GM12878 (cell line): ENCODE measurements around the gene BCAR3. TPM values are rescaled to one million over a fixed set of nuclear protein-coding genes. Genes with fewer than 3 reads are reported as not detected.

Experiments used
- ATAC-seq: fragments of 200-7000 bp; cut with Tn5 transposase; 3 replicates; pipeline ENCODE4 v1.9.1; 2020; ENCODE audit warnings: mild to moderate bottlenecking, moderate library complexity
- BruUV-seq: library from RNA; stranded (reverse); fragments of 400-500 nt; replicated peaks from 2 replicates; lab custom pipeline; 2021; lab: Mats Ljungman, UMichigan
- CTCF ChIA-PET: fragments of 300-600 bp; sonication (Branson Sonifier 250); formaldehyde crosslinking; extraction: SDS; loops from one replicate; lab custom pipeline; 2021; ENCODE audit warnings: inconsistent platforms; lab: Yijun Ruan, JAX
- POLR2A ChIA-PET: fragments of 350-600 bp; formaldehyde crosslinking; extraction: SDS; loops from one replicate; lab custom pipeline; 2021; ENCODE audit warnings: inconsistent platforms; lab: Charles Lee
- RAD21 ChIA-PET: fragments of 300-600 bp; sonication (Branson Sonifier 250); formaldehyde crosslinking; loops from one replicate; lab custom pipeline; 2023; ENCODE audit warnings: antibody characterized with exemption; ENCODE audit not compliant: unreplicated experiment; lab: Charles Lee
- SMC1A ChIA-PET: fragments of 300-600 bp; sonication (Branson Sonifier 250); formaldehyde crosslinking; loops from one replicate; lab custom pipeline; 2023; ENCODE audit not compliant: unreplicated experiment, uncharacterized antibody; lab: Charles Lee
- DNase-seq: peaks from one replicate; pipeline ENCODE4 v3.0.0-alpha.2; 2011; ENCODE audit warnings: low read depth, low spot score
- FAIRE-seq: peaks from 3 replicates; lab custom pipeline; 2011; peaks lifted over from hg19 to GRCh38; lab: Jason Lieb, UNC
- H2AFZ ChIP-seq: 2 replicates; pipeline ENCODE4 v1.6.0; 2011; ENCODE audit warnings: low read depth, low read length, control low read depth; ENCODE audit not compliant: control insufficient read depth
- H3K27ac ChIP-seq: 2 replicates; pipeline ENCODE4 v1.5.1; 2011; ENCODE audit warnings: control low read depth; ENCODE audit not compliant: control insufficient read depth, insufficient read depth
- H3K27me3 ChIP-seq, 2 experiments: replicated peaks in 1 of 2; 2 replicates each; pipeline versions ENCODE4 v1.6.0 to v1.6.1; 2011; ENCODE audit warnings: low read length in 1 of 2; ENCODE audit not compliant: control insufficient read depth in 2 of 2, insufficient read depth in 2 of 2
- H3K36me3 ChIP-seq, 2 experiments: 2 replicates each; pipeline ENCODE4 v1.5.1; 2011; ENCODE audit warnings: low read length in 1 of 2; ENCODE audit not compliant: control insufficient read depth in 2 of 2, insufficient read depth in 2 of 2
- H3K4me1 ChIP-seq: 2 replicates; pipeline ENCODE4 v1.6.1; 2011; ENCODE audit warnings: mild to moderate bottlenecking, low read length, moderate library complexity, mixed read lengths; ENCODE audit not compliant: control insufficient read depth, insufficient read depth
- H3K4me2 ChIP-seq: 2 replicates; pipeline ENCODE4 v1.6.0; 2011; ENCODE audit warnings: control low read depth; ENCODE audit not compliant: control insufficient read depth, insufficient read depth
- H3K4me3 ChIP-seq: fragments of 200-600 bp; sonication (generic); 2 replicates; pipeline ENCODE4 v1.5.1; 2016
- H3K79me2 ChIP-seq: 2 replicates; pipeline ENCODE4 v1.6.0; 2011; ENCODE audit warnings: low read length; ENCODE audit not compliant: control insufficient read depth, insufficient read depth
- H3K9ac ChIP-seq: 2 replicates; pipeline ENCODE4 v1.8.0; 2011; ENCODE audit warnings: low read length, control low read depth, mixed read lengths; ENCODE audit not compliant: control insufficient read depth, insufficient read depth
- H3K9me3 ChIP-seq: replicated peaks from 3 replicates; pipeline ENCODE4 v1.5.1; 2011; ENCODE audit warnings: mild to moderate bottlenecking, low read length; ENCODE audit not compliant: control insufficient read depth, insufficient read depth
- H4K20me1 ChIP-seq: 2 replicates; pipeline ENCODE4 v1.6.0; 2011; ENCODE audit not compliant: control insufficient read depth, insufficient read depth
- ETV6 ChIP-seq, 2 experiments: fragments of 450-650 bp in 1 of 2; IDR thresholded peaks in 1 of 2; conservative IDR thresholded peaks in 1 of 2; 2 replicates each; pipeline ENCODE4 v1.6.1; 2014; ENCODE audit warnings: antibody characterized with exemption in 1 of 2, borderline replicate concordance in 1 of 2, low read depth in 1 of 2, mild to moderate bottlenecking in 1 of 2, moderate library complexity in 1 of 2
- ZNF24 ChIP-seq: fragments of 450-650 bp; IDR thresholded peaks from 2 replicates; pipeline ENCODE4 v1.6.1; 2017; ENCODE audit warnings: antibody characterized with exemption, mild to moderate bottlenecking
- WGBS: methylation state at CpG from one replicate; pipeline ENCODE4 v1.1.6; 2016; ENCODE audit warnings: low lambda C conversion rate; ENCODE audit not compliant: insufficient replicate concordance, insufficient coverage; ENCODE audit errors: missing lambda C conversion rate; 5-methylcytosine and 5-hydroxymethylcytosine counted together
- in situ Hi-C: fragments of 300-500 bp; cut with MboI; formaldehyde crosslinking; loops from 9 replicates; pipeline ENCODE4 v1.14.3; 2018; ENCODE audit warnings: mixed read lengths
- intact Hi-C: fragments of 100-400 bp; cut with micrococcal nuclease; formaldehyde crosslinking; loops from one replicate; pipeline ENCODE4 v1.14.2; 2022; ENCODE audit not compliant: unreplicated experiment
- polyA plus RNA-seq, 11 experiments: library from polyadenylated mRNA; depleted of rRNA in 4 of 11; unstranded in 6 of 11; stranded (reverse) in 5 of 11; fragments of >200 nt; fragmentation: Nextera tagmentation in 4 of 11; fragmentation: Illumina TruSeq in 1 of 11; extraction: Ambion mirVana in 4 of 11; extraction: Trizol in 1 of 11; gene quantifications; 1 replicate in 1 of 11; 2 replicates in 10 of 11; pipeline versions ENCODE4 v1.2.1 to v1.2.3, GENCODE V29; 2011 to 2016; ENCODE audit warnings: inconsistent platforms in 2 of 11, missing spikeins in 2 of 11, low read depth in 1 of 11
- total RNA-seq, 4 experiments: library from RNA; depleted of rRNA in 3 of 4; stranded (reverse); fragments of >200 nt in 3 of 4; fragmentation: Illumina TruSeq in 1 of 4; extraction: Trizol in 1 of 4; gene quantifications; 2 replicates each; pipeline versions ENCODE4 v1.2.1 to v1.2.3, GENCODE V29; 2013 to 2021

Gene BCAR3
- total and polyA plus RNA-seq, 10 of the 15 experiments (the other 5 are each of a cell fraction or from before 2014, with no cell fraction given) = 1.3 to 6.6 (median 1.8) TPM

- H2AFZ ChIP-seq = no peak overlapping the region
- in situ Hi-C loops = no loop called here
- H3K4me1 ChIP-seq = no peaks in the 10 kb centered on the region
- H3K36me3 ChIP-seq = no peaks in the 10 kb centered on the region
- no peak overlapping the region for H3K27ac ChIP-seq
- SMC1A ChIA-PET = no interaction called here
- no TSS peak for BruUV-seq
- no peaks in the 10 kb centered on the region for H4K20me1 ChIP-seq
- intact Hi-C loops = no loop called here
- DNase-seq = peak; percentile 12
- no peaks in the 10 kb centered on the region for H3K79me2 ChIP-seq
- ATAC-seq = no peak
- CTCF ChIA-PET = no interaction called here
- no peak for TF ChIP-seq ETV6 (conservative IDR thresholded peaks at IDR 0.05 in 1 of 2, IDR thresholded peaks at IDR 0.05 in 1 of 2; ENCODE audit: borderline replicate concordance in 1 of 2, low read depth in 1 of 2)
- TF ChIP-seq ZNF24 = 0 out of 2 replicates have a peak, but pooled peaks have one; percentile 35
- H3K4me3 ChIP-seq = no peak overlapping the region
- H3K4me2 ChIP-seq = no peak overlapping the region
- no peak overlapping the region for H3K9ac ChIP-seq
- POLR2A ChIA-PET = no interaction called here
- WGBS = 86% methylated on average over 5 of the region's 5 CpGs
- no peaks in the 10 kb centered on the region for H3K27me3 ChIP-seq
- no peak for FAIRE-seq
- H3K9me3 ChIP-seq = no peaks in the 10 kb centered on the region
- RAD21 ChIA-PET = no interaction called here
Observed at GRCh38 chr1:93516164-93516563, 165.5 kb downstream of the BCAR3 start.

Other genes starting within 250 kb of the BCAR3 start
- gene FNBP1L, start 233.7 kb downstream of the BCAR3 start, total RNA-seq (2014; rRNA removed) = 0.05 TPM in 1 of 2 replicates, not detected in the other
- 0.04 and 0.09 TPM in 2 replicates for gene FNBP1L, start 233.7 kb downstream of the BCAR3 start, total RNA-seq (2014; rRNA removed; fragmentation: Illumina TruSeq; extraction: Trizol)
- 0.10 and 0.21 TPM in 2 replicates for gene FNBP1L, start 233.7 kb downstream of the BCAR3 start, total RNA-seq (2021)
- gene FNBP1L, start 233.7 kb downstream of the BCAR3 start, polyA plus RNA-seq (2011; rRNA removed) = 0.05 and 0.10 TPM in 2 replicates
- 0.12 TPM in 1 of 2 replicates, not detected in the other for gene FNBP1L, start 233.7 kb downstream of the BCAR3 start, polyA plus RNA-seq (2014; fragmentation: Illumina TruSeq; extraction: Trizol)
- under 1 TPM in 1 of 2 experiments, not detected in 1; 0.02 TPM for gene FNBP1L, start 233.7 kb downstream of the BCAR3 start, polyA plus RNA-seq (2014; fragmentation: Nextera tagmentation; extraction: Ambion mirVana)
- gene FNBP1L, start 233.7 kb downstream of the BCAR3 start, polyA plus RNA-seq (2014; rRNA removed) = not detected in 2 replicates
- gene FNBP1L, start 233.7 kb downstream of the BCAR3 start, polyA plus RNA-seq (2016; fragmentation: Nextera tagmentation; extraction: Ambion mirVana) = under 1 TPM in 1 of 2 experiments, not detected in 1; 0.08 TPM
- gene DNTTIP2, start 197.4 kb upstream of the BCAR3 start, total RNA-seq (2014; rRNA removed) = 38.3 and 39.7 TPM in 2 replicates
- 63.3 and 70.8 TPM in 2 replicates for gene DNTTIP2, start 197.4 kb upstream of the BCAR3 start, total RNA-seq (2014; rRNA removed; fragmentation: Illumina TruSeq; extraction: Trizol)
- gene DNTTIP2, start 197.4 kb upstream of the BCAR3 start, total RNA-seq (2021) = 61.9 and 65.6 TPM in 2 replicates
- 34.3 and 49.7 TPM in 2 replicates for gene DNTTIP2, start 197.4 kb upstream of the BCAR3 start, polyA plus RNA-seq (2011; rRNA removed)
- gene DNTTIP2, start 197.4 kb upstream of the BCAR3 start, polyA plus RNA-seq (2014; fragmentation: Illumina TruSeq; extraction: Trizol) = 84.7 and 92.9 TPM in 2 replicates
- 10 to 100 TPM; 79.0 to 82.8 TPM for gene DNTTIP2, start 197.4 kb upstream of the BCAR3 start, polyA plus RNA-seq (2014; fragmentation: Nextera tagmentation; extraction: Ambion mirVana)
- gene DNTTIP2, start 197.4 kb upstream of the BCAR3 start, polyA plus RNA-seq (2014; rRNA removed) = 33.2 and 37.5 TPM in 2 replicates
- gene DNTTIP2, start 197.4 kb upstream of the BCAR3 start, polyA plus RNA-seq (2016; fragmentation: Nextera tagmentation; extraction: Ambion mirVana) = 10 to 100 TPM; 96.2 to 99.2 TPM
- 6.2 and 6.4 TPM in 2 replicates for gene GCLM, start 227.6 kb upstream of the BCAR3 start, total RNA-seq (2014; rRNA removed)
- gene GCLM, start 227.6 kb upstream of the BCAR3 start, total RNA-seq (2014; rRNA removed; fragmentation: Illumina TruSeq; extraction: Trizol) = 7.3 and 7.5 TPM in 2 replicates
- gene GCLM, start 227.6 kb upstream of the BCAR3 start, total RNA-seq (2021) = 11.1 and 11.6 TPM in 2 replicates
- 15.3 and 19.7 TPM in 2 replicates for gene GCLM, start 227.6 kb upstream of the BCAR3 start, polyA plus RNA-seq (2011; rRNA removed)
- 9.5 and 10.1 TPM in 2 replicates for gene GCLM, start 227.6 kb upstream of the BCAR3 start, polyA plus RNA-seq (2014; fragmentation: Illumina TruSeq; extraction: Trizol)
- 1 to 10 TPM; 3.6 to 5.0 TPM for gene GCLM, start 227.6 kb upstream of the BCAR3 start, polyA plus RNA-seq (2014; fragmentation: Nextera tagmentation; extraction: Ambion mirVana)
- 5.9 and 6.2 TPM in 2 replicates for gene GCLM, start 227.6 kb upstream of the BCAR3 start, polyA plus RNA-seq (2014; rRNA removed)
- gene GCLM, start 227.6 kb upstream of the BCAR3 start, polyA plus RNA-seq (2016; fragmentation: Nextera tagmentation; extraction: Ambion mirVana) = 10 to 100 TPM in 1 of 2 experiments, 1 to 10 TPM in 1; 2.6 to 17.3 TPM